ENCODE data around the gene RRAGC. TPM values are rescaled to one million over a fixed set of nuclear protein-coding genes. Genes with fewer than 3 reads are reported as not detected.
"Not testable (repeated sequence)": the region's sequence is repeated elsewhere in the genome, so short reads cannot be mapped to it uniquely, and the experiment has no call there.

RRAGC gene
- total RNA-seq, 2 donors from 2014 or later, result 20.9 to 21.3 TPM

- intact Hi-C loops (cut with DNase I), result no loop called here
- no peak for ATAC-seq
- DNase-seq, result no peak
Measured at GRCh38 chr1:38826262-38826661, 33.3 kb downstream of the RRAGC start.

DNA sequence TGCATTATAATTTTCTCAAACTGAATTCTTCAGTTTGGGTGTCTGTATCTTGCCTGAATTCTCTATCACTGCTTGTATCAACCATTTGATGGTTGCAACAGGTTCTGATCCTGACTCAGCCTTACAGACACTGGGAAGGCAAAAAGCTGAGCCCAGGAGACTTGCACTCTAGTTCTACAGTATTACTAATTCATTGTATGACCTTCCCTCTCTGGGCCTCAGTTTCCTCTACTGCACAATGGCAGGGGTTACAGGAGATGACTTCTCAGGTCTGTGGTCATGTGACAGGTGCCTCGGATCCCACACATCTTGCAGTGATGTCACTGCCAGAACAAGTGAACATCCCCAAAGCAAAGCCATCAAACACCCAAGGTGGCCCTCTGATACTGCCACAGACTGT lies 38.7 kb downstream of the RRAGC start:
- ATAC-seq, result no peak
- DNase-seq, result no peak
- intact Hi-C loops (cut with DNase I), result no loop called here

GRCh38 chr1:38819516-38819915 lies 40.1 kb downstream of the RRAGC start:
- intact Hi-C loops (cut with DNase I), result loop anchor here (5.0 kb wide), 2 partner anchors 207 to 212 kb away; no protein-coding TSS in a partner anchor
- ATAC-seq (no peak), DNase-seq (no peak)

GRCh38 chr1:38819040-38819439 lies 40.5 kb downstream of the RRAGC start:
- no peak for ATAC-seq
- no peak for DNase-seq
- intact Hi-C loops (cut with DNase I), result loop anchor here (5.0 kb wide), 2 partner anchors 207 to 212 kb away; no protein-coding TSS in a partner anchor

- intact Hi-C loops (cut with DNase I), result loop anchor here (5.0 kb wide), 2 partner anchors 206 to 211 kb away; no protein-coding TSS in a partner anchor
- ATAC-seq (peak; percentile 78 to 83), DNase-seq (peak; percentile 45)
Measured at GRCh38 chr1:38818175-38818976, 41.2 kb downstream of the RRAGC start.

- DNase-seq (no peak), ATAC-seq (peak; percentile 29 to 34)
- intact Hi-C loops (cut with DNase I), result loop anchor here (5.0 kb wide), 2 partner anchors 205 to 210 kb away; no protein-coding TSS in a partner anchor
Measured at GRCh38 chr1:38817267-38818174, 42.1 kb downstream of the RRAGC start.

DNA sequence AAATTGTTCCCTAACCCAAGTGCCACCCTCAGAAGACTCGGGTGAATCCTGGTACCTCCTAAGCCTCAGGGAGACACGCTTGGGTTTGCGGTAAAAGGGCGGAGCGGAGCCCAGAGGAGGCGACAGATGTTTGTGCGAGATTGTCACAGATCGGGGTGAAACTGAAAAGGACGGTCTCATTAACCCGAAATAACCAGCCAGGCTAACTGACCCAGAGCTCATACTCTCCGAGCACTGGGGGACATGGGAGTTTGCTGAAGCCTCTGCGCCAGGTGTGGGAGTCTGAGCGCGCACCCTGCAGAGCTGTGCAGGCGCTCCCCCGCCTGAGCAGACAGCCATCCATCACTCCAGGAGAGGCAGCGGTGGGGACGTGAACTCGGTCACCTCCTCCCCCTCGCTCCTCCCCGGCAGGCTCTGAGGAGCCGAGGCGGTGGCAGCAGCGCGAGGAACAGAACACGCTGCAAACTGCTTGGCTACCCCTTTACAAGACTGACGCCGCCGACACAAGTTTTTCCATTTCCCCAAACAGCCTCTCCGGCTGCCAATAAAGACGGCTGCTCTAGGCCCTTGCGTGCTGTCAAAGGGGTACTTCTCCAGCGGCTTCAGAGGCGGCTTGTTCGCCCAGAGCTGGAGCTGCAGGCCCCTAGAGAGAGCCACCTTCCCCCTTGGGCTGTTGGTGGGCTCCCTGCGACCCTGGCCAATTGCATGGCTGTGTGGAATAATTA lies 43.5 kb downstream of the RRAGC start:
- no peak for ATAC-seq
- intact Hi-C loops (cut with DNase I), result loop anchor here (5.0 kb wide), 2 partner anchors 204 to 209 kb away; no protein-coding TSS in a partner anchor
- no peak for DNase-seq

- intact Hi-C loops (cut with DNase I), result loop anchor here (5.0 kb wide), 2 partner anchors 203 to 208 kb away; no protein-coding TSS in a partner anchor
- ATAC-seq (no peak), DNase-seq (no peak)
Measured at GRCh38 chr1:38814984-38815464, 44.5 kb downstream of the RRAGC start.

DNA sequence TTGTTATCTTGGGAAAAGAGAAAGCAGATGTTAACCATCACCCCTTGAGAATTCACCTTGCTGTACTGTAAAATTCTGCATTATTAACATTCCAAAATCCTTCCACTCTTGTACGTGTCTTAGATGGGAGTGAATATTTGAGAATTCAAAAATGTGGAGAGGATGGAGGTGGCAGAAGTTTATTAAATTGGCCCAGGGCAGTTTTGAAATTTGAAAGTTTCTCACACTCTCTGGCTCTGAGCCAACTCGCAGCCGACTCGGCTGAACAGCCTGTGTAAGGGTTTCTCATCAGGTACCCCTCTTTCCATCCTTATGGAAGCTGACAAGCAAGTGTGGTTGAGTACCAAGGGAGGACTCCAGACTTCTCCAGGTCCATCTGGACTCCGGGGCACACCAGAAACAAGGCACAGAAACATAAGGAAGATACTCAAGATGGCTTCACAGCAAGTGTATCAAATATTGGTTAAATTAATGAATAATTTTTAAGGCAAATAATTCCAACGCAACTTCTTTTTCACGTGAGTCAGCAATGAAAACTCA lies 45.1 kb downstream of the RRAGC start:
- DNase-seq (no peak), ATAC-seq (no peak)
- intact Hi-C loops (cut with DNase I), result no loop called here

GRCh38 chr1:38812981-38813380 lies 46.6 kb downstream of the RRAGC start:
- DNase-seq, result no peak
- ATAC-seq, result no peak
- intact Hi-C loops (cut with DNase I), result no loop called here

DNA sequence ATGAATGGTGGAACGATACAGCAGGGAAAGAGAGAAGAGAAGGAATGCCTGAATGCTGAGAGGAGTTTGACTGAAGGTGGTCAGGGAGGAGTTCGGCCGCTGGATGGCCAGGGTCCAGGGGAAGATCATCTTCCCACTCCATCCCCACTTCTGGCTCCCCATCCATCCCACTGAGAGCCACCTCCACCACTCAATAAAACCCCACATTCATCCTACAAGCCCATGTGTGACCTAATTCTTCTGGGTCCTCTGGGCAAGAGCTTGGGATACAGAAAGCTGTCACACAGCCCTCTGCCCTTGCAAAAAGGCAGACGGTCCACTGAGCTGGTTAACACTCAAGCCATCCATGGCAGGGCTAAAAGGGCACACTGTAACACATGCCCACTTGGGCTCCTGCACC lies 48.1 kb downstream of the RRAGC start:
- ATAC-seq; DNase-seq; intact Hi-C loops (cut with DNase I): not testable (repeated sequence)

- intact Hi-C loops (cut with DNase I), result no loop called here
- ATAC-seq, result no peak
- DNase-seq, result no peak
Measured at GRCh38 chr1:38806090-38806489, 53.5 kb downstream of the RRAGC start.

DNA sequence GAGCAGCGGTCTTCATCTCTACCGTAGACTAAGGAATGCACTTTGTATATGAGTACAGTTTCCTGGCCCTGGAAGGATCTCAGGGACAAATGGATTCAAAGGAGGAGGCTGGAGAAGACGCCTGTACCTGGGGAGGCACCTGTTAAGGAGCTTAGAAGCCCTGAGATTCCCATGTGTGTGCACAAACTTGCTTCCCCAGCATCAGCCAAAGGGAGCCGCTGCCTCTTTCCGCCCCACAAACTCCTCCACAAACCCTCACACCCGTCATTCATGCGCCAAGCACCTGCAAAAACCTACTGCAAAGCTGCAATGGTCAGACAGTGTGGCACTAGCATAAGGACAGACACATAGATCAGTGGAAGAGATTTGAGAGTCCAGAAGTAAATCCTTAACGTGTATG lies 54.5 kb downstream of the RRAGC start:
- ATAC-seq (no peak), DNase-seq (no peak)
- intact Hi-C loops (cut with DNase I), result no loop called here

DNA sequence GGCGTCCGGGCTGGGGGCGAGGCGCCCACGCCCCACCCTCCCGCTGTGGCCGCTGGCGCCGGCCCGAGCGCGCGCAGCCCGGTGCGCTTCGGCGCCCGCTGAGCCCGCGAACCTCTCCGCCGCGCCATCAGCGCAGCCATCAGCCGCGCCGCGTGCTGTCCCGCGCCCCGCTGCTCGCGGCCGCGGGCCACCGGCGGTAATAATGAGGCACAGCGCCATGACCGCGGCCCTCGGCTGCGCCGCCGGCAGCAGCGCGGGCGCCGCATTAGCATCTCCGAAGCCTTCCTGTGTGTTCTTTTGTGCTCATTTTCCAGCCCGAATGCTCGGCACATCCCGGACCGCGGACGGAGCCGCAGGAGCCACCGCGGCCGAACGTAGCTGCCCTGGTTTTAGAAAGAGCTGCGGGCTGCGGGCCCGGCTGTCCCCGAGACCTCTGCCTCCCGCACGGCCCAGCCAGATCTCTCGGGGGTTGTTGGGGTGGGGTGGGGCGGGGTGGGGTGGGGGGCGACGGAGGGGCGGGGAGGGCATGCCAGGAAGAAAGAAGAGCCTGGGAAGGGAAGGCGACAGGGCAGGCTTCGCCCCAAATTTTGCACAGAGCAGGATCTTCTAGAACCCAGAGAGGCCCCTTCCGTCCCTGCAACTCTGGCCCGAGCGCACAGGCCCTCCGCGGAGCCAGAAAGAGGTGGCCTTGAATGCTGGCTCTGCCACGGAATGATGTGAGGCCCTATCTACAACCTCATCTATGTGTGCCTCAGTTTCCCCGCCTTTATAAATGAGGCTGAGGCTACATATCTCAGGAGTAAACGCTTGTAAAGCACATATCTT lies 55.3 kb downstream of the RRAGC start:
- no peak for ATAC-seq
- intact Hi-C loops (cut with DNase I), result no loop called here
- DNase-seq, result no peak

GRCh38 chr1:38803647-38804046 lies 55.9 kb downstream of the RRAGC start:
- ATAC-seq, result no peak
- intact Hi-C loops (cut with DNase I), result no loop called here
- DNase-seq, result no peak

- DNase-seq (no peak), ATAC-seq (no peak)
- intact Hi-C loops (cut with DNase I), result no loop called here
Measured at GRCh38 chr1:38800720-38801671, 58.6 kb downstream of the RRAGC start.

DNA sequence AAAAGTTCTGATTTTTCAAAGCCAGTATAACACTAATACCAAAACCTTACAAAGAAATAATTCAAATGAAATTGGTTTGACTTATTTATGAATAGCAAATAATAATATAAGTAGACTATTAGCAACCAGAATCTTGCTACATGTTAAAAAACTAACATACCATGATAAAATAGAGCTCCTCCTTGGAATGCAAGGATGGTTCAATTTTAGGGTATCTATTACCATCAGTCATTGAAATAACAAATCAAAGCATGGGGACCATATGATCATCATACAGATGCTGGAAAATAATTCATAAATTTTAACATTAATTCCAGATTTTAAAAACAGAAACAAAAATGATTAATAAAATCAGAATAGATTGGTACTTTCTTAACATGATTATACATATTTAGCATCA lies 66.3 kb downstream of the RRAGC start:
- intact Hi-C loops (cut with DNase I), result no loop called here
- no peak for ATAC-seq

More for the DNA sequence above, 66.3 kb downstream of the RRAGC start:
- DNase-seq, result no peak

Data from left cardiac atrium (tissue), 4 donors.